ENCODE data around the gene ETFB.

DNA sequence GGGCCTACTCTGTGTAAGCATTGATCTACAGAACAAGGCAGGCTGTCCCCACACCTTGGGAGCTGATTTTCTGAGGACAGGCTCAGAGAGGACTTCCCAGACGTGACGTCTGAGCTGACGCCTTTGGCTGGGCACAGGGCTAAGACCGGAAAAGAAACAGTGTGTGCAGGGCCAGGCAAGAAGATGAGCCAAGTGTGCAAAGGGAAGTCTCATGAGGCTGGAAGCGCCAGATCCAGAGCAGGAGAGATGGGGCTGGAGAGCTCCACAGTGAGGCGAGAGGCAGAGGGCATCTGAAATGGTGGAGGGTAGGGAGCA is 42.1 kb downstream of the ETFB start:
- no peak for TF ChIP-seq CTCF (IDR thresholded peaks at IDR 0.05)
- no peak for TF ChIP-seq POLR2A (IDR thresholded peaks at IDR 0.05)

Data from lower leg skin (tissue), 3 donors.